Measurements from ENCODE around the gene ABHD17A.

Gene ABHD17A

GRCh38 chr19:1885398-1886119, at the start of gene ABHD17A:
Gene ABHD17A (minus strand): TSS chr19:1885496. CDS start chr19:1881566, 3,930 bp downstream.
- DNase-seq = peak; percentile 97

- no peak for DNase-seq
Measured at GRCh38 chr19:1933942-1934341, 48.6 kb upstream of the ABHD17A start.

- DNase-seq = peak; percentile 46
Measured at GRCh38 chr19:1933244-1933643, 47.9 kb upstream of the ABHD17A start.

GRCh38 chr19:1932395-1932794, 47.1 kb upstream of the ABHD17A start:
- DNase-seq = no peak

- no peak for DNase-seq
Measured at GRCh38 chr19:1931445-1931844, 46.1 kb upstream of the ABHD17A start.

GRCh38 chr19:1929021-1929742, 43.9 kb upstream of the ABHD17A start:
- DNase-seq = peak; percentile 85

GRCh38 chr19:1925544-1925943, 40.2 kb upstream of the ABHD17A start:
- no peak for DNase-seq

GRCh38 chr19:1924320-1924961, 39.1 kb upstream of the ABHD17A start:
- DNase-seq = no peak

GRCh38 chr19:1923319-1923718, 38.0 kb upstream of the ABHD17A start:
- peak; percentile 84 for DNase-seq

GRCh38 chr19:1922803-1923202, 37.5 kb upstream of the ABHD17A start:
- DNase-seq = no peak

GRCh38 chr19:1921825-1922224, 36.5 kb upstream of the ABHD17A start:
- DNase-seq = no peak

- no peak for DNase-seq
Measured at GRCh38 chr19:1921326-1921725, 36.0 kb upstream of the ABHD17A start.

- no peak for DNase-seq
Measured at GRCh38 chr19:1920644-1921043, 35.3 kb upstream of the ABHD17A start.

- DNase-seq = no peak
Measured at GRCh38 chr19:1918975-1919374, 33.7 kb upstream of the ABHD17A start.

- DNase-seq = no peak
Measured at GRCh38 chr19:1917926-1918325, 32.6 kb upstream of the ABHD17A start.

GRCh38 chr19:1917146-1917545, 31.9 kb upstream of the ABHD17A start:
- DNase-seq = peak; percentile 7

GRCh38 chr19:1914826-1915341, 29.6 kb upstream of the ABHD17A start:
- no peak for DNase-seq

- no peak for DNase-seq
Measured at GRCh38 chr19:1913781-1914577, 28.7 kb upstream of the ABHD17A start.

GRCh38 chr19:1912760-1913505, 27.6 kb upstream of the ABHD17A start:
- no peak for DNase-seq

GRCh38 chr19:1911995-1912394, 26.7 kb upstream of the ABHD17A start:
- DNase-seq = no peak

- DNase-seq = no peak
Measured at GRCh38 chr19:1911098-1911497, 25.8 kb upstream of the ABHD17A start.

- DNase-seq = no peak
Measured at GRCh38 chr19:1910177-1910576, 24.9 kb upstream of the ABHD17A start.

Measured in inflammatory macrophage treated with lipopolysaccharide for 4 hours (primary cell).